Measurements from ENCODE around the gene ACBD4.

ACBD4 gene

GRCh38 chr17:45149669-45150664, 14.5 kb downstream of the ACBD4 start (continued):
- TF ChIP-seq ZNF629 (tag by site-specific recombination; IDR thresholded peaks at IDR 0.05): peak; percentile 70
- no peak for TF ChIP-seq ZNF433 (tag by site-specific recombination; IDR thresholded peaks at IDR 0.05; ENCODE audit: low read depth)
- no peak for TF ChIP-seq ZNF560 (tag by site-specific recombination; IDR thresholded peaks at IDR 0.05; ENCODE audit: borderline replicate concordance)
- no peak for TF ChIP-seq ZNF677 (tag by site-specific recombination; IDR thresholded peaks at IDR 0.05)
- TF ChIP-seq ZNF146 (tag by site-specific recombination; IDR thresholded peaks at IDR 0.05): no peak; the same call in 1 of the 2 replicates
- no peak for TF ChIP-seq ZNF792 (tag by site-specific recombination; IDR thresholded peaks at IDR 0.05)
- TF ChIP-seq PRDM2 (tag by site-specific recombination; IDR thresholded peaks at IDR 0.05; ENCODE audit: borderline replicate concordance): no peak
- TF ChIP-seq ZNF561 (tag by site-specific recombination; IDR thresholded peaks at IDR 0.05; ENCODE audit: borderline replicate concordance): no peak
- TF ChIP-seq ZNF777 (tag by site-specific recombination; IDR thresholded peaks at IDR 0.05; ENCODE audit: borderline replicate concordance): 0 out of 2 replicates have a peak, but pooled peaks have one; percentile 12
- no peak for TF ChIP-seq AEBP2 (tag by site-specific recombination; IDR thresholded peaks at IDR 0.05; ENCODE audit: borderline replicate concordance)
- no peak for TF ChIP-seq ZNF239 (tag by site-specific recombination; IDR thresholded peaks at IDR 0.05)
- TF ChIP-seq ZNF654 (tag by site-specific recombination; IDR thresholded peaks at IDR 0.05; ENCODE audit: low read depth): 0 out of 2 replicates have a peak, but pooled peaks have one; percentile 2
- TF ChIP-seq ZNF785 (tag by site-specific recombination; IDR thresholded peaks at IDR 0.05): no peak
- TF ChIP-seq IKZF3 (tag by site-specific recombination; IDR thresholded peaks at IDR 0.05): 0 out of 2 replicates have a peak, but pooled peaks have one; percentile 41
- no peak for TF ChIP-seq YY1 (tag by site-specific recombination; IDR thresholded peaks at IDR 0.05)
- no peak for TF ChIP-seq ZNF510 (tag by site-specific recombination; IDR thresholded peaks at IDR 0.05; ENCODE audit: insufficient replicate concordance)
- TF ChIP-seq ZNF660 (tag by site-specific recombination; IDR thresholded peaks at IDR 0.05): 0 out of 2 replicates have a peak, but pooled peaks have one; percentile 10
- TF ChIP-seq KLF1 (tag by site-specific recombination; IDR thresholded peaks at IDR 0.05): no peak
- TF ChIP-seq ZNF335 (tag by site-specific recombination; conservative IDR thresholded peaks at IDR 0.05): peak; percentile 42
- TF ChIP-seq ZSCAN16 (tag by site-specific recombination; IDR thresholded peaks at IDR 0.05): no peak
- no peak for TF ChIP-seq ZFP3 (tag by site-specific recombination; IDR thresholded peaks at IDR 0.05; ENCODE audit: low read depth)
- TF ChIP-seq ZNF280D (tag by site-specific recombination; IDR thresholded peaks at IDR 0.05): no peak
- TF ChIP-seq ZNF394 (tag by site-specific recombination; IDR thresholded peaks at IDR 0.05; ENCODE audit: borderline replicate concordance): peak; percentile 96
- peak; percentile 97 for TF ChIP-seq PRDM1 (tag by site-specific recombination; IDR thresholded peaks at IDR 0.05)
- peak; percentile 96 for TF ChIP-seq ZBTB17 (tag by site-specific recombination; IDR thresholded peaks at IDR 0.05)
- no peak for TF ChIP-seq ZNF621 (tag by site-specific recombination; IDR thresholded peaks at IDR 0.05)
- no peak for TF ChIP-seq ZNF488 (tag by site-specific recombination; IDR thresholded peaks at IDR 0.05)
- TF ChIP-seq ZFP41 (tag by site-specific recombination; IDR thresholded peaks at IDR 0.05; ENCODE audit: borderline replicate concordance): no peak

All from HEK293 (cell line).